OCI-LY7 (cell line): ENCODE results near the gene RNF223.

Source experiments
- CTCF ChIP-seq: fragments of 200-600 bp; sonication (generic); conservative IDR thresholded peaks from 2 replicates; pipeline ENCODE4 v1.5.1; 2014; ENCODE audit warnings: mild to moderate bottlenecking, antibody characterized with exemption, low read length, moderate library complexity, mixed read lengths
- EZH2phosphoT487 ChIP-seq: fragments of 200-600 bp; sonication (generic); IDR thresholded peaks from 2 replicates; pipeline ENCODE4 v1.6.1; 2018; ENCODE audit warnings: low read depth, borderline replicate concordance, mild to moderate bottlenecking, mixed run types, antibody characterized with exemption, low read length, moderate library complexity, mixed read lengths

- TF ChIP-seq CTCF: no peak
- TF ChIP-seq EZH2phosphoT487: no peak
Measured at GRCh38 chr1:1022302-1023009, 51.6 kb downstream of the RNF223 start.
